Islet of Langerhans (tissue), 1 donor: ENCODE measurements around the gene PAF1.
A peak's percentile ranks its signal among the peaks of the same experiment; 100 is the strongest.

Source experiments
- FAIRE-seq: peaks from one replicate; lab custom pipeline; 2011; peaks lifted over from hg19 to GRCh38; lab: Jason Lieb, UNC

PAF1 gene

DNA sequence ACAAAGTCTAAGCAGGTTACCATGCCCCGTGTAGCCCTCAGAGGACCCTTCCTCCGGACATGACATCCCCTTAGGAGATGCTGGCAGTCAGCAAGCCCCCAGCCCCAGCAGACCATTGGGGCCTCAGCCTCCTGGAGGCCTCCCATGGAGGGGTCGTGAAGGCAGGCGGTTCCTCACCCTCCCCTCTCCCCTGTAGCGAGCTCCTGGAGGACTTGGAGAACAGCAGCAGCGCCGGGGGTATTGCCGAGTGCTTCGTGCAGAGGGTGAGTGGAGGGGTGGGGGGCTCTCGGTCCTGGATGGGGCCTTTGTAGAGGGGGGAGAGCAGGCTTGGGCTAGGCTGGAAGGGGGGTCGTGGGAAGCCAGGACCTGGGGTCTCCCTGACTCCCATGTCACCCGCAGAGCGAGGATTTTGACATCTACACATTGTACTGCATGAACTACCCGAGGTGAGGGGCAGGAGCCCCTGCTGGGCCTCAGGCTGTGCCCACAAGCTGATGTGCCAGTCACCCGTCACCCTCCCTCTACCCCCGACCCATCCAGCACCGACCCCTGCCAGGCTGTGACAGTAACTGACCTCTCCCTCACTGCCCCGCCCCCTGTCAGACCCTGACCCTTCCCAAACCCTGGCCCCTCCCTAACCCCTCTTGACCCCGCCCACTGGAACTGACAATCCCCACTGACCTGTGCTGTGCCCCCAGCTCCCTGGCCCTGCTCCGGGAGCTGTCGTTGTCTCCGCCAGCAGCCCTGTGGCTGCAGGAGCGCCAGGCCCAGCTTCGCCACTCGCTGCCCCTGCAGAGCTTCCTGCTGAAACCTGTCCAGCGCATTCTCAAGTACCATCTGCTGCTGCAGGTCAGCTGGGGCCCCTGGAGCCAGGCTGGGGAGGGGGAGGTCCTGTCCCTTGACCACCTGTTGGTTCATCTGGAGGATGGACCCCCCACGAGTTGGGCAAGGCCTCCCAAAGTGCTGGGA lies 25.5 kb upstream of the PAF1 start:
- FAIRE-seq: no peak

DNA sequence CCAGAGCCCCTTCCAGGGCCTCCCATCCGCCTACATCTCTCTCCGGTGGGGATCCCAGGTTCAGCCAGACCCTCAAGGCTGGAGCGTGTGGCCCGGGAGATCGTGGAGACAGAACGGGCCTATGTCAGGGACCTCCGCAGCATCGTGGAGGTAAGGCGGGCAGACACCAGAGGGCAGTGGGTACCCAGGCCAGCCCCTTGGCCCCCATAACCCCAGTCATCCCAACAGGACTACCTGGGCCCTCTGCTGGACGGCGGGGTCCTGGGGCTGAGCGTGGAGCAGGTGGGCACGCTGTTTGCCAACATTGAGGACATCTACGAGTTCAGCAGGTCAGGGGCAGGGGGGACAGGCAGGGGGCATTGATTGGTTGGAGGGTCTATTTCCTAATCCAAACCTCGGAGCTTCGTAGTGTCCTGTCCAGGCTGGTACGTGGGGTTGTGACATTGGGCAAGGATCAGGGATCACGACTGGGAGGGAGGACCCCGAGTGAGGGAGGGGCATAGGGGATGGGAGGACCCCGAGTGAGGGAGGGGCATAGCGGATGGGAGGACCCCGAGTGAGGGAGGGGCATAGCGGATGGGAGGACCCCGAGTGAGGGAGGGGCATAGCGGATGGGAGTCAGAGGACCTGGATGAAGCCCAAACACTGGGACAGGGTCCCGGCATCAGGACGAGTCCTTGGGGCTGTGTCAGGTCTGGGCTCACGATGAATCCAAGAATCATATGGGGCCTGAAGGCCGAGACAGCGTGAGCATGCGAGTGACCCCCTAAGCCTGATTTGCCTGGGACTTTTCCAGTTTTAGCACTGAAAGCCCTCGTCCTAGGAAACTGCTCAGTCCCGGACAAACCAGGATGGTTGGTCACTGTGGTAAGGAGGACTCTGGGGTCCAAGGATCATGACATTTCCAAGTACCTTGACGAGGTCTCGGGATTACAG lies 24.5 kb upstream of the PAF1 start:
- FAIRE-seq: no peak

DNA sequence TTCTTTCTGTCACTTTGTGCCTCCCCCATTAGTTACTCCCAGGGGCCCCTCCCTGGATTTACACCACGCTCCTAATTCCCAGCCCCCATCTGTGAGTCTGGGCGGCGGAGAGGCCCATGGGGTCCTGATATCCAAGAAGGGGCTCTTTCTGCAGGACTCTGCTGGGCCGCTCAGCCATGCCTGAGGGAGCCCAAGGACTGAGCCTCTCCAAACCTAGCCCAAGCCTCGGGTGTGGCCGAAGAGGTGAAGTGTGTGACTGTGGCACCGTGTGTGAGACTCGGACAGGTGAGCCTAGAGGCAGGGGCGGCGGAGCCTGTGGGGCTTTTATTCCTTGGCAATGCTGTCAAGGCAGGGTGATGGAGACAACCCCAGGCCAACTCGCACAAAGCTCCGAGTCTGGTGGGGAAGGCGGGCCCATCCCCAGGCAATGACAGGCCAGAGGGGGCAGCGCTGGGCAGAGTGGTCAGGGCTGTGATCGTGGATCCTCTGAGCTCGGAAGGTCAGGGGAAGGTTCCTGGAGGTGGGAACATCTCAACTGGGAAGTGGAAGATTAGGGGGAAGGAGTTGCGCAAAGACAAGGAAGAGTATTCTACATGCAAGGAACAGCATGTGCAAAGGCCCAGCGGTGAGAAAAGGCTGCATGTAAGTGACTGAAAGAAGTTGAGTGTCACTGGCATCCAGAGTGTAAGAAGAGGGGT lies 23.2 kb upstream of the PAF1 start:
- FAIRE-seq: no peak

DNA sequence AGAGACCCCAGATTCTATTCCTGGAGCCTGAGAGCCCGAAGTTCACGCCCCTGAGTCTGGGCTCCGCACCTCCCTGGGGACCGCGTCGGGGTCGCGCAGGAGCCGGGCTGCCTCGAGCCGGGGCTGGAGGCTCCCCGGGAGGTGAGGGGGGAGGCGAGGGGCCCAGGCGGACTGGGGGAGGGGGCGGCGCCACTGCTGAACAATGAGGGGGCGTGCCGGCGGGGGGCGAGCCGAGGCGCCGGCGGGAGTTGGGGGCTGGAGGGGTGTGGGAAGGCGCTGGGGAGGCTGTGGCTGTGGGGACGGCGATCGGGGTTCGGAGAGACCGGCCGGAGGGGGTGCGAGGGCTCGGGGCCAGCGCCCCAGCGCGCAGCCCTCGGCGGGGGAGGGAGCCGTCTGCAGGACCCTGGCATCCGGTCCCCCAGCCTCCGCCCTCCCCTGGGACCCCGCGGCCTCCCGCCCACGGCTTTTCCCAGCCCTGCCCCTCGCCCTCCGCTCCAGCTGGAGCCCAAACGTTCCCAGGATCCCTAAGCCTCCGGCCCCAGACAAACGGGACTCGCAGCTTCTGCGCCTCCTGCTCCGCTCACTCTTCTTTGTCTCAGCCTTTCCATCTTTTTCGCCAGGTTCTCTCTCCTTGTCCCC lies 22.5 kb upstream of the PAF1 start:
- FAIRE-seq: no peak

DNA sequence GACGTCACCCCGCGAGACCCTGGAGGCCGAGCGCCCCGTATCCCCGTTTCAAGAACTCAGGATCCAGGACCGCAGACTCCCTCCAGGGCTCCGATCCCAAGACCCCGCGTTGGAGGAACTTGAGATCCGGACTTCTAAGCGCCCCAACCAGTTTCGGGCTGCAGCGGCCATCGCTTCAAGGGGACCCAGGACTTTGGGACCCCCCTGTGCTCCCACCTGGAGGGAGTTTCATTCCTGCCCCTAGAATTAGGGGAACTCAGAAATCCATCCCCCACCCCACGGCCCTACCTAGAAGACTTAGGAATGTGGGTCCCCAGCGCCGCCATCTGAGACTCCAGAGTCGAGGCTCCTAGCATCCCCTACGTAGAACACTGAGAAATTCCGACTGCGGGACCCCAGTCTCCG lies 22.0 kb upstream of the PAF1 start:
- no peak for FAIRE-seq

DNA sequence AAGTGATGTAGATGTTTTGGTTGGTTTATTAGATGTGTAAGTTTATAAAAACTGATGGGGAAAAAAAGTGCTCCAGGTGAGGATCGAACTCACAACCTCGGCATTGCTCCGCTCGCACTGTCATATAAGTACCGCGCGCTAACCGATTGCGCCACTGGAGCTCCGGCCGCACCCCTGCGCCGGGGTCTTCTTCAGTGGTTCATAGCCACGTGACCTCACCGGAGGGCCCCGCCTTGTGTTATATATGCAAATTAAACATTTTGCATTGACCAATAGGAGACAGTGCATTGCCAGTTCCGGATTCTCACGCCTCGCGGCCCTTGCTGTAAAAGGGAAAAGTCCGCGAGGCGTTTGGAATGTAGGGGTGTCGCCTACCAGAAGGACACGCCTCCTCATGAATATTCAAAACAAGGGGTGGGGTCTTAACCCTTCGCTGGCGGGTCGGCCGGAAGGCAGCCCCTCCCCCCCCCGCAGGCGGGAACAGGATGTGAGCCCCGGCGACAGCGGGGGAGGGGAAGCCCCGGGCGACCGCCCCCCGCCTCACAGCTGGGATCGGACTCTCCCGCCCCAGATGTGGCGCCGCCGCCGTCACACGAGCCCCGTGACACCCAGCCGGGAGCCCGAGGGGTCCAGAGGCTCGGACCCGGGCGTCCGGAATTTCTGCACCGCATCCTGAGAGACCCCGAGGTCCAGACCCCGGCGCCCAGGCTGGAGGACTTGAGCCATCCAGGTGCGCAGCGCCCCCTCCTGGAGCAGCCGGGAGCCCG lies 21.4 kb upstream of the PAF1 start, which contains the start of gene PLEKHG2:
TSS of gene PLEKHG2 (plus strand) at position 570 of the 767 bp plus-strand sequence. CDS start 1,418 bp downstream, outside the sequence.
- peak; percentile 83 for FAIRE-seq

DNA sequence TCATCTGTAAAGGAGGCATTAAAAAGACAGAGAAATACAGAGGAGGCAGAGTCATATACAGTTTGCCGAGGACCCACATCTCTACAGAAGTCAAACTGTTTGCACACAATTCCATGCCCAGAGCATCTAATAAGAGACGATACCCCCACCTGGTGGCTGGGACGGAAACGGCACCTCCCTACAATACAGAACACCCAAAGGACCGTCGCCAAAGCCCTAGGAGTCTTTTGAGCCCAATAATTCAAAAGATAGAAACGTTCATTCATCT lies 20.9 kb upstream of the PAF1 start:
- no peak for FAIRE-seq

DNA sequence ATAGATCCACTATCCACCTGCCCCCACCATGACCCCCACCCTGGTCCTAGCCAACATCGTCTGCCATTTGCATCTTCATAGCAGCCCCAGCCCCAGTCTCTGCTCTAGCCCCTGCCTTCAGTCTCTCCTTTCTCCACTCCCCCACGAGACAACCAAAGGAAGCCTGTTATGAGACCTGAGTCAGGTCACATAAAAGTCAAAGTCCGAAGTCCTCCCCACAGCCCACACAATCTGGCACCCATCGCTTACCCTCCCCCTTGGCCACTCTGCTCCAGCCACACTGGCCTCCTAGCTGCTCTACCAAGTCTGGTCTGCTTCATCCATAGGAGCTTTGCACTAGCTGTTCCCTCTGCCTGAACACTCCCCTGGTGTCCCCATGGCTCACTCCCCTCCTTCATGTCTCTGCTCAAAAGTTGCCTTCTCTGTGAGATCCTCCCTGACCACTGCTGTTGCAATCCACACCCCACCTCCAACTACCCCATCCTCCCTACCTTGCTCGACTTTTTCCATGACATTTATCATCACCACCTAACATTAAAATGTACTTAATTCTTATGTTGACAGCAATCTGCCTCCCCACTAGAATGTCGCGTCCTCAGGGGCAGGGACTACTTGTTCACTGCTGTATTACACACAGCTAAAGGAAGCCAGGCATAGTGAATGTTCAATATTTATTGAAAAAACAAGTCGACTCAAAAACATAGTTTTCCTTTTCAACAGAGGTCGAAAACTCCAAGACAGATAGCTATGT lies 20.4 kb upstream of the PAF1 start:
- FAIRE-seq: no peak

DNA sequence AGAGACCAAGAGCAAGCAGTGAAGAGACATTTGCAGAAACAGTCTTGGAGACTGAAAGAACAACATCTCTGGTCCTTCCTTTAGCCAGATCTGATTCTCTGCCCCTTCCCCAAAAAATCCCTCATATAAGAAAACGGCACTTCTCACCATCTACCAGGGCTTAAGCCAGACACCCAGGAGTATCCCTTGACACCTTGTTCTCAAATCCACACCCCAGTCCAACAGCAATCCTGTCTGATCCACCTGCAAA lies 19.9 kb upstream of the PAF1 start:
- FAIRE-seq: no peak

DNA sequence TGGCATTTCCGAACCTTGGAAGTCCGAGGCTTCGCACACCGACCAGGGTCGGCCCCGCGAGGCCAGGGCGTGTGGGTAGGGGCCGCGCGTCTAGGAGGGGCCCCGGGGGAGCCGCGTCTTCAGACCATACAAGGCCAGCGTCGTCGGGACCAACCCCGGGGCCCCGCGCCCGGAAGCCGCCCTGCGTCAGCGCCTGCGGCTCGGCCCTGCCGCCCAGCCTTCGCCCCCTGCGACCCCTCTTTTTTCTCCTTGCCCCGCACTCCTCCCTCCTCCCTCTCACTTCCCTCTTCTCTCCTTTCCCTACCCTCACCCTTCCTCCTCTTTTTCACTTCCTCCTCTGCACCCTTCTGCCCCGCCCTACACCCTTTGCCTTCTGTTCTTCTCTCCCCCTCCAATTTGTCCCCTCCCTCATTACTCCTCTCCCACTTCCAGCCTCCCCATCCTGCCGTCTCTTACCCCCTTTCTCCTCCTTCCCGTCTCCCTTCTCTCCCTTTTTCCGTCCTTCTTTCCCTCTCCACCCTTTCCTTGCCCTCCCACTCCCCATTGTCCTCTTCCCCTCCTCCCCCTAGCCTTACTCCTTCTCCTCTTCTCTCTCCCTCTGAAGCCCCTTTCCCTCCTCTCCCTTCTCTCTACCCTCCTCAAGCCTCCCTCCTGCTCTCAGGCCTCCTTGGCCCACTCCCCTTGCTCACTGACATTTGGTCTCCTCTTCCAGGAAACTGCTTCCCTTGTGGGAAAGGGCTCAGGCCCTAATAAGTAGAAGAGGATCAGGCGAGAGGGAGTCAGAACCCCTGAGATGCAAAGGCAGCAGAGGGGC lies 19.3 kb upstream of the PAF1 start:
- FAIRE-seq: no peak

DNA sequence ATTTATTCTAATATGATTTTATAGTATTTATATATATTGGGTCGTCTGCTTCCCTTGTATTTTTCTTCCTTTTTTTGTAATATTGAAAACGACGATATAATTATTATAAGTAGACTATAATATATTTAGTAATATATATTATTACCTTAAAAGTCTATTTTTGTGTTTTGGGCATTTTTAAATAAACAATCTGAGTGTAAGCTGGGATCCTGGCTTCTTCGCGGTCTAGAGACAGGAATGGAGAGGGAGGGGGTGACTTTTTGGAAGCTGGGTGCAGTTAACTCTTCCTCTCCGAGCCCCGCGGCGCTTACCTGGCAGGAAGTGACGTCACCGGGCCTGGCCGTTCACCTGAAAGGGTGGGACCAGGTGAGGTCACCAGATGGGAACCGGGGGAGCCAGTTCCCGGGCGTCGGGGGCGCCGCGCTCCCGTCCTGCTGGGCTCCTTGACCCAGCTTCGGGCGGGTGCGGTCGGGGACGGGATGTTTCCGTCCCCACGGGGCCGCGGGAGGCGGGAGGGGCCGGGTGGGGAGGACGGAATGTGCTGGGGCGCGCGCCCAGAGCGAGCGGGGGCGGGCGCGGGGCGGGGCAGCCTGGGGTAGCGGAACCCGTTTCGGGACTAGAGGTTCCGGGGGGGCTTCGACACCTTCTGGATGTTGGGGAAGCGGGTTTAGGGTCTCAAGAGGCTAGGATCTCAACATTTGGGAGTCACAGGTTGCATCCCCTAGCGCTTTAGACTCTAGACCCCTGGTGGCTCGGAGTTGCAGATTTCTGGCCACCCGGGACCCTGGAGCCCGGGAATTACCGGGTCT lies 18.5 kb upstream of the PAF1 start:
- FAIRE-seq: peak; percentile 51

DNA sequence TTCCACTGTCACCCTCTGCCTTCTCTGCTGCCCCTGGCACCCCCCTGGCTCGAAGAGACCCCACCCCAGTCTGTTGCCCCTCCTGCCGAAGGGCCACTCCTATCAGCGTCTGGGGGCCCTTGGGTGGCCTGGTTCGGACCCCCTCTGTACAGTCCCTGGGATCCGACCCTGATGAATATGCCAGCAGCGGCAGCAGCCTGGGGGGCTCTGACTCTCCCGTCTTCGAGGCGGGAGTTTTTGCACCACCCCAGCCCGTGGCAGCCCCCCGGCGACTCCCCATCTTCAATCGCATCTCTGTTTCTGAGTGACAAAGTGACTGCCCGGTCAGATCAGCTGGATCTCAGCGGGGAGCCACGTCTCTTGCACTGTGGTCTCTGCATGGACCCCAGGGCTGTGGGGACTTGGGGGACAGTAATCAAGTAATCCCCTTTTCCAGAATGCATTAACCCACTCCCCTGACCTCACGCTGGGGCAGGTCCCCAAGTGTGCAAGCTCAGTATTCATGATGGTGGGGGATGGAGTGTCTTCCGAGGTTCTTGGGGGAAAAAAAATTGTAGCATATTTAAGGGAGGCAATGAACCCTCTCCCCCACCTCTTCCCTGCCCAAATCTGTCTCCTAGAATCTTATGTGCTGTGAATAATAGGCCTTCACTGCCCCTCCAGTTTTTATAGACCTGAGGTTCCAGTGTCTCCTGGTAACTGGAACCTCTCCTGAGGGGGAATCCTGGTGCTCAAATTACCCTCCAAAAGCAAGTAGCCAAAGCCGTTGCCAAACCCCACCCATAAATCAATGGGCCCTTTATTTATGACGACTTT lies 17.7 kb upstream of the PAF1 start:
- FAIRE-seq: no peak

DNA sequence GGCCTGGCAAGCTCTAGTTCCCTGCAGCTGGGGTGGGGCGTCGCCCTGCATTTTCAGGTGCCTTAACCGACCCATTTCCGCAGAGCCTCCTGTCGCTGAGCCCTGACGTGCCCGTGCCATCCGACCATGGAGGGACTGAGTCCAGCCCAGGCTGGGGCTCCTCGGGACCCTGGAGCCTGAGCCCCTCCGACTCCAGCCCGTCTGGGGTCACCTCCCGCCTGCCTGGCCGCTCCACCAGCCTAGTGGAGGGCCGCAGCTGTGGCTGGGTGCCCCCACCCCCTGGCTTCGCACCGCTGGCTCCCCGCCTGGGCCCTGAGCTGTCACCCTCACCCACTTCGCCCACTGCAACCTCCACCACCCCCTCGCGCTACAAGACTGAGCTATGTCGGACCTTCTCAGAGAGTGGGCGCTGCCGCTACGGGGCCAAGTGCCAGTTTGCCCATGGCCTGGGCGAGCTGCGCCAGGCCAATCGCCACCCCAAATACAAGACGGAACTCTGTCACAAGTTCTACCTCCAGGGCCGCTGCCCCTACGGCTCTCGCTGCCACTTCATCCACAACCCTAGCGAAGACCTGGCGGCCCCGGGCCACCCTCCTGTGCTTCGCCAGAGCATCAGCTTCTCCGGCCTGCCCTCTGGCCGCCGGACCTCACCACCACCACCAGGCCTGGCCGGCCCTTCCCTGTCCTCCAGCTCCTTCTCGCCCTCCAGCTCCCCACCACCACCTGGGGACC lies 16.9 kb upstream of the PAF1 start:
- FAIRE-seq: no peak

DNA sequence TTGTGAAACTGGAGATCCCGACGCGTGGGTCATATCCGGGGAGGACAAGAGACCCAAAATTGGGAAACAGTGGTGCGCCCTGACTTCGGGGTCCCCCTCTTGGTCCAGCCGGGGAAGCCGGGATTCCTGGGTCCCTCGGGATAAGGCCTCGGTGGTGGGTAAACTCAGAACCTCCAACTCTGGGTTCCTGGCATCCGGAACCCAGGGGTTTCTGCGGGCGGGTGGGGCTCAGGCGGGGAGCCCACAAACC lies 16.4 kb upstream of the PAF1 start:
- no peak for FAIRE-seq

DNA sequence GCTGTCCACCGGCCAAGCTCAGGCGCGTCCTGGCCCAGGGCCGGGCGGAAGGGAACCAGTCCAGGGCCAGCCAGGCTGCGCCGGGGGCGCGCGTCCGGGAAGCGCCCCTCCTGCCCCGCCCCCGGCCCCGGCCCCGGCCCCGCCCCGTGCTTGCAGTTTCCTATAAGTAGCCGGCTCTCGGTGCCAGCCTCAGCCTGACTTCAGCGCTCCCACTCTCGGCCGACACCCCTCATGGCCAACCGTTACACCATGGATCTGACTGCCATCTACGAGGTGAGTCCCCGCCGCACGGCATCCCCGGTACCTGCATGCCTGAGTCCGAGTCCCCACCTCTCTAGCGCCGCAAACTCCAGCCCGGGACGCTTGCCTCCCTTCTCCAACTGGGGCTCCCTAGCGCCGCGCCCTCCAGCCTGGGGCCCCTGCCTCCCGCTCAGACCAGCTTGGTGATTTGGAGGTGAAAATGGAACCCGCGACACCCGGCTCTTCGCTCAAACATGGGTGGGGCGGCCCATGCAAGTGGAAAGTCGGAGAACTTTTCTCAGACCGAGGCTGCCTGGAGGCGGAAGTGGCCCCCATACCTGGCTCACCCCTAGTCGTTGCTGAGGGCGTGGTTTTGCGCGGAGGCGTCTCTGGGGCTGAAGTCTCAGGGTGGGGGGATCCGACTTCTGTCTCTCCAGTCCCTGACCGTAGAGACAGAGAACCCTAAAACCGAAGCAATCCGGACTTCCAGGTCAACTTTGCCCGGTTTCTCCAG lies 15.9 kb upstream of the PAF1 start, which contains the start of gene ZFP36:
TSS of gene ZFP36 (plus strand) at position 192 of the 754 bp plus-strand sequence. CDS start at position 250, 58 bp downstream.
- FAIRE-seq: no peak

DNA sequence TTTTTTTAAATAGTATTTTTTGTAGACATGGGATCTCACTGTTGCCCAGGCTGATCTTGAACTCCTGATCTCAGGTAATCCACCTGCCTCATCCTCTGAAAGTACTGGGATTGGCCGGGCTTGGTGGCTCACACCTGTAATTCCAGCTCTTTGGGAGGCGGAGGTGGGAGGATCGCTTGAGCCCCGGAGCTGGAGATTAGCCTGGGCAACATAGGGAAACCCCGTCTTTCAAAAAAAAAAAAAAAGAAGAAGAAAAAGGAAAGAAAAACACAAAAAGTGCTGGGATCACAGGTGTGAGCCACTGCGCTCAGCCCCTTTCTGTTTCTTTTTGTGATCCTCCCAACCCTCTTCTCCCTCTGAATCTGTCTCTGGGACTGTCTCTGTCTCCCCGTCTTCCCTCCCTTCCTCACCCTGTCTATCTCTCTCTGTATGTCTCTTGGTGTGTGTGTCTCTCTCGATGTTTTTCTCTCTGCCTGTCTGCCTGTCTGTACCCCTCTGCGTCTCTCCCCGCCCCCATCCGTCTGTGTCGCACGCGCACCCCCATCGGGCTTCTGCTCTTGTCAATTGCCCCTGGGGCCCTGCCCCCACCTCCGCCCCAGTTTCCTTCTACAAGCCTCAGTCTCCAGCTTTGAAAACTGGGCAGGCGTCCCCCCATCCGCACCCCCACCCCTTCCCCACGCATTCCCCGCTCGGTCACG lies 15.2 kb upstream of the PAF1 start:
- no peak for FAIRE-seq
